ENCODE measurements around the gene PDE6H.

- TF ChIP-seq POLR2A (IDR thresholded peaks at IDR 0.05; ENCODE audit: low read depth, low read length): no peak
- no peak for TF ChIP-seq RB1 (IDR thresholded peaks at IDR 0.05; ENCODE audit: borderline replicate concordance)
- TF ChIP-seq USF2 (IDR thresholded peaks at IDR 0.05; ENCODE audit: borderline replicate concordance, low read depth, low read length): no peak
- TF ChIP-seq REST (IDR thresholded peaks at IDR 0.05; ENCODE audit: low read depth, low read length): no peak
- no peak for TF ChIP-seq ETV6 (conservative IDR thresholded peaks at IDR 0.05 in 1 of 2, IDR thresholded peaks at IDR 0.05 in 1 of 2; ENCODE audit: borderline replicate concordance in 1 of 2, low read depth in 1 of 2)
These were observed 25.2 kb downstream of the PDE6H start for GRCh38 chr12:14997998-14998397.
